HepG2 (cell line): ENCODE measurements around the gene RIPK3. TPM values are rescaled to one million over a fixed set of nuclear protein-coding genes. Genes with fewer than 3 reads are reported as not detected.

Experiments
- CCDC6 ChIP-seq: sonication (generic); formaldehyde crosslinking; IDR thresholded peaks from 2 replicates; pipeline ENCODE4 v1.8.1; 2022; ENCODE audit warnings: mild to moderate bottlenecking, missing genetic modification reagents, moderate library complexity
- CREBL2 ChIP-seq: sonication (generic); formaldehyde crosslinking; IDR thresholded peaks from 2 replicates; pipeline ENCODE4 v1.8.1; 2023; ENCODE audit warnings: missing genetic modification reagents, mild to moderate bottlenecking, borderline replicate concordance
- KDM1A ChIP-seq: IDR thresholded peaks from 2 replicates; pipeline ENCODE4 v1.6.1; 2016; ENCODE audit warnings: missing compliant biosample characterization
- MBD4 ChIP-seq: IDR thresholded peaks from 2 replicates; pipeline ENCODE4 v1.6.1; 2012; ENCODE audit warnings: low read length, inconsistent platforms, borderline replicate concordance
- MED1 ChIP-seq: sonication (generic); formaldehyde crosslinking; IDR thresholded peaks from 2 replicates; pipeline ENCODE4 v1.4.0; 2020; ENCODE audit warnings: missing genetic modification reagents
- PPARG ChIP-seq: conservative IDR thresholded peaks from 2 replicates; pipeline ENCODE4 v1.6.1; 2016; ENCODE audit warnings: missing biosample characterization, missing genetic modification reagents
- REL ChIP-seq: sonication (generic); formaldehyde crosslinking; conservative IDR thresholded peaks from 2 replicates; pipeline ENCODE4 v1.8.0; 2022; ENCODE audit warnings: mild to moderate bottlenecking, missing genetic modification reagents, moderate library complexity
- RFX5 ChIP-seq: IDR thresholded peaks from 2 replicates; pipeline ENCODE4 v1.6.1; 2011; ENCODE audit warnings: low read depth, low read length, improper control_type of control experiment
- SAFB2 ChIP-seq: sonication (generic); formaldehyde crosslinking; IDR thresholded peaks from 2 replicates; pipeline ENCODE4 v1.5.1; 2020; ENCODE audit warnings: missing genetic modification reagents, low read depth, mild to moderate bottlenecking, borderline replicate concordance
- SNAI1 ChIP-seq: sonication (generic); formaldehyde crosslinking; IDR thresholded peaks from 2 replicates; pipeline ENCODE4 v1.5.0; 2020; ENCODE audit warnings: mild to moderate bottlenecking, missing genetic modification reagents, borderline replicate concordance
- TOPORS ChIP-seq: sonication (generic); formaldehyde crosslinking; IDR thresholded peaks from 2 replicates; pipeline ENCODE4 v1.8.0; 2023; ENCODE audit warnings: mild to moderate bottlenecking, missing genetic modification reagents
- ZNF256 ChIP-seq: sonication (generic); formaldehyde crosslinking; conservative IDR thresholded peaks from 2 replicates; pipeline ENCODE4 v1.4.0; 2020; ENCODE audit warnings: missing genetic modification reagents
- ZNF282 ChIP-seq: fragments of 450-650 bp; IDR thresholded peaks from 2 replicates; pipeline ENCODE4 v1.6.1; 2018; ENCODE audit not compliant: partially characterized antibody
- ZNF546 ChIP-seq: sonication (generic); formaldehyde crosslinking; conservative IDR thresholded peaks from 2 replicates; pipeline ENCODE4 v1.8.1; 2023; ENCODE audit warnings: mild to moderate bottlenecking, missing genetic modification reagents
- ZNF563 ChIP-seq: sonication (generic); formaldehyde crosslinking; IDR thresholded peaks from 2 replicates; pipeline ENCODE4 v1.8.0; 2022; ENCODE audit warnings: mild to moderate bottlenecking, moderate library complexity, missing genetic modification reagents
- ZNF607 ChIP-seq: sonication (generic); formaldehyde crosslinking; IDR thresholded peaks from 2 replicates; pipeline ENCODE4 v1.5.1; 2020; ENCODE audit warnings: missing genetic modification reagents, mild to moderate bottlenecking, borderline replicate concordance
- ZNF678 ChIP-seq: sonication (generic); formaldehyde crosslinking; IDR thresholded peaks from 2 replicates; pipeline ENCODE4 v1.4.0; 2020; ENCODE audit warnings: mild to moderate bottlenecking, missing genetic modification reagents
- ZNF816 ChIP-seq: sonication (generic); formaldehyde crosslinking; IDR thresholded peaks from 2 replicates; pipeline ENCODE4 v1.8.0; 2022; ENCODE audit warnings: missing genetic modification reagents, mild to moderate bottlenecking, borderline replicate concordance
- ZSCAN22 ChIP-seq: sonication (generic); formaldehyde crosslinking; IDR thresholded peaks from 2 replicates; pipeline ENCODE4 v1.4.0; 2020; ENCODE audit warnings: mild to moderate bottlenecking, missing genetic modification reagents
- polyA plus RNA-seq, 8 experiments: library from polyadenylated mRNA; depleted of rRNA in 3 of 8; stranded (reverse) in 7 of 8; unstranded in 1 of 8; fragments of >200 nt; fragmentation: Illumina TruSeq in 4 of 8; extraction: Trizol in 4 of 8; gene quantifications; 2 replicates each; pipeline versions ENCODE4 v1.2.1 to v1.2.3, GENCODE V29; 2011 to 2016; ENCODE audit warnings: low read depth in 4 of 8, missing spikeins in 1 of 8, mixed read lengths in 1 of 8; ENCODE audit not compliant: insufficient read depth in 1 of 8
- total RNA-seq, 5 experiments: library from RNA; depleted of rRNA; stranded (reverse); fragments of >200 nt; fragmentation: Illumina TruSeq; extraction: Trizol; gene quantifications; 2 replicates each; pipeline ENCODE4 v1.2.3, GENCODE V29; 2016; ENCODE audit warnings: low read depth in 1 of 5
- TF ChIP-seq, protein P1 (sequence below): sonication (generic); formaldehyde crosslinking; IDR thresholded peaks from 2 replicates; pipeline ENCODE4 v1.5.0; 2020; ENCODE audit warnings: missing genetic modification reagents
- TF ChIP-seq, protein P2 (sequence below): sonication (generic); formaldehyde crosslinking; IDR thresholded peaks from 2 replicates; pipeline ENCODE4 v1.4.0; 2020; ENCODE audit warnings: missing genetic modification reagents
- TF ChIP-seq, protein P3 (sequence below): sonication (generic); formaldehyde crosslinking; IDR thresholded peaks from 2 replicates; pipeline ENCODE4 v1.9.0; 2021; ENCODE audit warnings: missing genetic modification reagents, borderline replicate concordance

The RIPK3 gene
- total and polyA plus RNA-seq, 2 of the 13 experiments (the other 11 are each of a cell fraction or from before 2014, with no cell fraction given) = not detected

DNA sequence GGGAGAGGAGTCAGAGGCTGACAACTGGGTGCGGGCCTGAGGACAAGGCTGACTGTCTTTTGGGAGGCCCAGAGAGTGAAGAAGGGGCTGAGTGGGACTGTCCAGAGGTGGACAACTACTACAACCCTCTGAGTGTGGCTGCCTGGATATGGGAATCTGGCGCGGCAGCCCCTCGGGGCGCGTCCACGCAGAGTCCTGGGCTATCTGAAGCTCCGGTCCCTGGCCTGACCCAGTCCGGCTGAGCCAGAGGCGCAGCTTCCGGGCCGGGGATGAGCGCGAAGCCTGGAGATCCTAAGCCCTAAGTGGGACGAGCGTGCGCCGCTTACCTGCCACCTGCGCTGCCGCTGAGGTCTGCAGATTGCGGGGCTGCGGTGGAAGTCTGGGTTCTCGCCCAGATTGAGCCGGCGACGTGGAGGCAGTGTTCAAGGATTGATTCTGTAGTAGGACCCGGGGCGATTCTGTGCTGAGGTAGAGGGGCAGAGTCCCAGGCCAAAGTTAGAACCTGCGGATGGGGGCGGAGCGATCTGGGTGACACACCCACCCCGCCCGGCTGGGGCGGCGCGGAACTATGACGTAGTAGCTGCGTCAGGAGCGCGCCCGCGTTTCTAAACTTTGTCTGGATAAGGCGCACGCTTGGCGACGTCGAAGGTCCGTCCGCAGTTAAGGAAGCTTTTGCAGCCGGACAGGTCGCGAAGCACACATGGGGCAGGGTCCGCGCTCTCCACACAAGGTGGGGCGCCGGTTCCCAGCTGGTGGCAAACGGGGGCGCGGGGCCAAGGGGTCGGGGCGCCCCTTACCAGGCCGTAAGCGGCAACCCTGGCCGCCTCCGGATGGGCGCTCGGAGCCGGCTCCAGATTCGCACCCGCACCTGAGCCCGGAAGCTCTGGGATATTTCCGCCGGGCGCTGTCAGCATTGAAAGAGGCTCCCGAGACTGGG lies 40.3 kb downstream of the RIPK3 start, which contains the start of the genes DHRS1 and NOP9 (continued):
- TF ChIP-seq, protein P1, sequence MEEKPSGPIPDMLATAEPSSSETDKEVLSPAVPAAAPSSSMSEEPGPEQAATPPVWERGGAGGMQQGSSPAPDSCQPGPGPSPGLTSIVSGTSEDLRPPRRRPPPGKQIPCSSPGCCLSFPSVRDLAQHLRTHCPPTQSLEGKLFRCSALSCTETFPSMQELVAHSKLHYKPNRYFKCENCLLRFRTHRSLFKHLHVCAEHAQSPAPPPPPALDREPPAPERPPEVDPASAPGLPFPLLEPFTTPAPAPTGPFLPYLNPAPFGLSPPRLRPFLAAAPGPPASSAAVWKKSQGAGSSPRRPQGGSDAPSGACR (CRISPR knock-in tag) = peak; percentile 98
- TF ChIP-seq PPARG = peak; percentile 77
- TF ChIP-seq ZNF678 = peak; percentile 87; the same call in 1 of the 2 replicates
- no peak for TF ChIP-seq ZNF282
- TF ChIP-seq SAFB2 (CRISPR knock-in tag) = peak; percentile 100
- TF ChIP-seq ZNF256 (CRISPR knock-in tag) = peak; percentile 94
- TF ChIP-seq, protein P2, sequence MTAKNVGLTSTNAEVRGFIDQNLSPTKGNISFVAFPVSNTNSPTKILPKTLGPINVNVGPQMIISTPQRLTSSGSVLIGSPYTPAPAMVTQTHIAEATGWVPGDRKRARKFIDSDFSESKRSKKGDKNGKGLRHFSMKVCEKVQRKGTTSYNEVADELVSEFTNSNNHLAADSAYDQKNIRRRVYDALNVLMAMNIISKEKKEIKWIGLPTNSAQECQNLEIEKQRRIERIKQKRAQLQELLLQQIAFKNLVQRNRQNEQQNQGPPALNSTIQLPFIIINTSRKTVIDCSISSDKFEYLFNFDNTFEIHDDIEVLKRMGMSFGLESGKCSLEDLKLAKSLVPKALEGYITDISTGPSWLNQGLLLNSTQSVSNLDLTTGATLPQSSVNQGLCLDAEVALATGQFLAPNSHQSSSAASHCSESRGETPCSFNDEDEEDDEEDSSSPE (CRISPR knock-in tag) = peak; percentile 96
- peak; percentile 96 for TF ChIP-seq TOPORS (CRISPR knock-in tag)
- no peak for TF ChIP-seq REL (CRISPR knock-in tag)
- no peak; the same call in 1 of the 2 replicates for TF ChIP-seq ZNF607
- TF ChIP-seq SNAI1 (CRISPR knock-in tag) = peak; percentile 84; the same call in 1 of the 2 replicates
- TF ChIP-seq ZSCAN22 (CRISPR knock-in tag) = 0 out of 2 replicates have a peak, but pooled peaks have one; percentile 55
- peak; percentile 80; the same call in 1 of the 2 replicates for TF ChIP-seq ZNF546 (CRISPR knock-in tag)
- TF ChIP-seq CCDC6 (CRISPR knock-in tag) = no peak
- TF ChIP-seq KDM1A = peak; percentile 6; the same call in 1 of the 2 replicates
- peak; percentile 97 for TF ChIP-seq ZNF816 (CRISPR knock-in tag)
- TF ChIP-seq ZNF563 (CRISPR knock-in tag) = peak; percentile 93
- TF ChIP-seq MED1 (CRISPR knock-in tag) = peak; percentile 92
- peak; percentile 79 for TF ChIP-seq RFX5
- TF ChIP-seq MBD4 = no peak
- TF ChIP-seq, protein P3, sequence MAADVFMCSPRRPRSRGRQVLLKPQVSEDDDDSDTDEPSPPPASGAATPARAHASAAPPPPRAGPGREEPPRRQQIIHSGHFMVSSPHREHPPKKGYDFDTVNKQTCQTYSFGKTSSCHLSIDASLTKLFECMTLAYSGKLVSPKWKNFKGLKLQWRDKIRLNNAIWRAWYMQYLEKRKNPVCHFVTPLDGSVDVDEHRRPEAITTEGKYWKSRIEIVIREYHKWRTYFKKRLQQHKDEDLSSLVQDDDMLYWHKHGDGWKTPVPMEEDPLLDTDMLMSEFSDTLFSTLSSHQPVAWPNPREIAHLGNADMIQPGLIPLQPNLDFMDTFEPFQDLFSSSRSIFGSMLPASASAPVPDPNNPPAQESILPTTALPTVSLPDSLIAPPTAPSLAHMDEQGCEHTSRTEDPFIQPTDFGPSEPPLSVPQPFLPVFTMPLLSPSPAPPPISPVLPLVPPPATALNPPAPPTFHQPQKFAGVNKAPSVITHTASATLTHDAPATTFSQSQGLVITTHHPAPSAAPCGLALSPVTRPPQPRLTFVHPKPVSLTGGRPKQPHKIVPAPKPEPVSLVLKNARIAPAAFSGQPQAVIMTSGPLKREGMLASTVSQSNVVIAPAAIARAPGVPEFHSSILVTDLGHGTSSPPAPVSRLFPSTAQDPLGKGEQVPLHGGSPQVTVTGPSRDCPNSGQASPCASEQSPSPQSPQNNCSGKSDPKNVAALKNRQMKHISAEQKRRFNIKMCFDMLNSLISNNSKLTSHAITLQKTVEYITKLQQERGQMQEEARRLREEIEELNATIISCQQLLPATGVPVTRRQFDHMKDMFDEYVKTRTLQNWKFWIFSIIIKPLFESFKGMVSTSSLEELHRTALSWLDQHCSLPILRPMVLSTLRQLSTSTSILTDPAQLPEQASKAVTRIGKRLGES (CRISPR knock-in tag) = peak; percentile 55; the same call in 1 of the 2 replicates
- peak; percentile 98 for TF ChIP-seq CREBL2 (CRISPR knock-in tag)
